Endothelial cell of umbilical vein (primary cell): ENCODE results near the gene CAPN8. TPM values are rescaled to one million over a fixed set of nuclear protein-coding genes. Genes with fewer than 3 reads are reported as not detected.

Experiments
- BruUV-seq: library from RNA; stranded (reverse); fragments of 400-500 nt; replicated peaks from 2 replicates; lab custom pipeline; 2021; lab: Mats Ljungman, UMichigan
- CTCF ChIA-PET: fragments of 300-600, 350-600 bp; sonication (Branson Sonifier 250); formaldehyde crosslinking; loops from one replicate; lab custom pipeline; 2021; ENCODE audit warnings: antibody characterized with exemption, inconsistent platforms; lab: Charles Lee
- POLR2A ChIA-PET: fragments of 300-600, 350-600 bp; sonication (Branson Sonifier 250); formaldehyde crosslinking; loops from one replicate; lab custom pipeline; 2021; ENCODE audit warnings: antibody characterized with exemption, inconsistent platforms; lab: Charles Lee
- DNase-seq: peaks from one replicate; pipeline ENCODE4 v3.0.0-alpha.2; 2011; ENCODE audit warnings: low read depth, low spot score
- FAIRE-seq: peaks from 2 replicates; lab custom pipeline; 2011; peaks lifted over from hg19 to GRCh38; lab: Jason Lieb, UNC
- H2AFZ ChIP-seq: 2 replicates; pipeline ENCODE4 v1.6.0; 2012; ENCODE audit warnings: low read depth, low read length, control low read depth, inconsistent platforms
- H3K27ac ChIP-seq: 2 replicates; pipeline ENCODE4 v1.5.1; 2011; ENCODE audit warnings: low read depth, mild to moderate bottlenecking, control low read depth, low read length, moderate library complexity; ENCODE audit not compliant: insufficient read depth
- H3K27me3 ChIP-seq, 2 experiments: 2 replicates each; pipeline versions ENCODE4 v1.6.0 to v1.6.1; 2011; ENCODE audit warnings: low read length in 2 of 2, mixed read lengths in 1 of 2; ENCODE audit not compliant: control insufficient read depth in 2 of 2, insufficient read depth in 2 of 2
- H3K36me3 ChIP-seq, 2 experiments: 2 replicates in 1 of 2; 3 replicates in 1 of 2; pipeline ENCODE4 v1.5.1; 2011; ENCODE audit warnings: low read length in 2 of 2, mild to moderate bottlenecking in 1 of 2, moderate library complexity in 1 of 2; ENCODE audit not compliant: control insufficient read depth in 2 of 2, insufficient read depth in 2 of 2; ENCODE audit errors: extremely low read depth in 1 of 2
- H3K4me1 ChIP-seq: 3 replicates; pipeline ENCODE4 v1.5.1; 2011; ENCODE audit warnings: mild to moderate bottlenecking, low read length; ENCODE audit not compliant: control insufficient read depth, insufficient read depth; ENCODE audit errors: extremely low read depth
- H3K4me2 ChIP-seq: 2 replicates; pipeline ENCODE4 v1.6.1; 2011; ENCODE audit warnings: low read length, control low read depth, mixed read lengths; ENCODE audit not compliant: insufficient read depth
- H3K4me3 ChIP-seq, 3 experiments: fragments of 200-600 bp in 1 of 3; sonication (generic), shearing (Covaris generic) in 1 of 3; replicated peaks in 1 of 3; 2 replicates each; pipeline ENCODE4 v1.5.1; 2011 to 2016; ENCODE audit warnings: control low read depth in 3 of 3, low read length in 3 of 3, mild to moderate bottlenecking in 2 of 3, inconsistent platforms in 1 of 3, low read depth in 1 of 3, moderate library complexity in 1 of 3; ENCODE audit not compliant: insufficient read depth in 1 of 3
- H3K79me2 ChIP-seq: 2 replicates; pipeline ENCODE4 v1.6.0; 2012; ENCODE audit warnings: low read length, inconsistent platforms; ENCODE audit not compliant: control insufficient read depth, insufficient read depth
- H3K9ac ChIP-seq: replicated peaks from 2 replicates; pipeline ENCODE3; 2011; ENCODE audit warnings: low read length, control low read depth; ENCODE audit not compliant: insufficient read depth; ENCODE audit errors: extremely low read depth
- H3K9me1 ChIP-seq: replicated peaks from 3 replicates; pipeline ENCODE4 v1.6.0; 2011; ENCODE audit warnings: mild to moderate bottlenecking, low read length; ENCODE audit not compliant: control insufficient read depth, insufficient read depth; ENCODE audit errors: extremely low read depth
- H3K9me3 ChIP-seq: replicated peaks from 2 replicates; pipeline ENCODE4 v1.5.1; 2012; ENCODE audit warnings: low read length, inconsistent platforms; ENCODE audit not compliant: control insufficient read depth, insufficient read depth
- H4K20me1 ChIP-seq: replicated peaks from 2 replicates; pipeline ENCODE3; 2011; ENCODE audit warnings: mild to moderate bottlenecking, low read length; ENCODE audit not compliant: control insufficient read depth, insufficient read depth; ENCODE audit errors: extremely low read depth
- CTCF ChIP-seq, 2 donors: IDR thresholded peaks; 1 replicate in 1 of 2; 2 replicates in 1 of 2; pipeline ENCODE4 v1.5.1; 2011; ENCODE audit warnings: low read length in 2 of 2, mild to moderate bottlenecking in 2 of 2, moderate library complexity in 2 of 2, control low read depth in 1 of 2, inconsistent platforms in 1 of 2, low read depth in 1 of 2; ENCODE audit not compliant: insufficient read depth in 1 of 2; ENCODE audit errors: extremely low read depth in 1 of 2
- FOS ChIP-seq: IDR thresholded peaks from 2 replicates; pipeline ENCODE4 v1.6.1; 2011; ENCODE audit warnings: mild to moderate bottlenecking, low read length, moderate library complexity, borderline replicate concordance; ENCODE audit not compliant: insufficient read depth
- GATA2 ChIP-seq: IDR thresholded peaks from 2 replicates; pipeline ENCODE4 v1.7.0; 2011; ENCODE audit warnings: low read depth, mild to moderate bottlenecking, moderate library complexity, mixed read lengths, low read length; ENCODE audit not compliant: insufficient read length, insufficient read depth
- MAX ChIP-seq: IDR thresholded peaks from 2 replicates; pipeline ENCODE4 v1.6.1; 2011; ENCODE audit not compliant: insufficient read depth, insufficient read length
- dilution Hi-C: fragments of 300-500 bp; cut with MboI; formaldehyde crosslinking; loops from one replicate; pipeline ENCODE4 v1.15.0; 2019; ENCODE audit warnings: low sequenced_read_pairs; ENCODE audit not compliant: extremely low pct_ligation_motif_present
- intact Hi-C: fragments of 100-400 bp; cut with micrococcal nuclease; formaldehyde crosslinking; loops from one replicate; pipeline ENCODE4 v1.10.0; 2022
- polyA plus RNA-seq, 4 experiments: library from polyadenylated mRNA; depleted of rRNA in 3 of 4; stranded (reverse) in 3 of 4; unstranded in 1 of 4; fragments of >200 nt; gene quantifications; 2 replicates each; pipeline versions ENCODE4 v1.2.1 to v1.2.3, GENCODE V29; 2011 to 2012; ENCODE audit warnings: missing spikeins in 1 of 4
- total RNA-seq: library from RNA; stranded (reverse); gene quantifications from 2 replicates; pipeline ENCODE4 v1.2.3, GENCODE V29; 2021

CAPN8 gene
- total and polyA plus RNA-seq, 2 donors (not counting 3 experiments of a cell fraction or from before 2014, with no cell fraction given), result not detected

- Histone ChIP-seq H3K36me3 (no peaks in the 10 kb centered on the region), H4K20me1 (no peaks in the 10 kb centered on the region), H3K4me3 (no peak overlapping the region), H3K9me3 (no peaks in the 10 kb centered on the region), H3K9ac (no peak overlapping the region), H3K27ac (no peak overlapping the region), H3K9me1 (no peaks in the 10 kb centered on the region), H3K27me3 (peaks cover 0 to 3% of the 10 kb centered on the region in 2 experiments), H3K79me2 (no peaks in the 10 kb centered on the region), H3K4me1 (no peaks in the 10 kb centered on the region), H3K4me2 (no peak overlapping the region), H2AFZ (no peak overlapping the region)
- ChIA-PET POLR2A (no interaction called here), CTCF (interaction anchor here (0.8 to 3.6 kb wide), 3 partner anchors 9 to 541 kb away, joined by 3 to 17 read pairs (median 4); no protein-coding TSS in a partner anchor)
- intact Hi-C loops (no loop called here), dilution Hi-C loops (no loop called here)
- TF ChIP-seq GATA2 (no peak), MAX (no peak), FOS (no peak), CTCF (IDR thresholded peaks at IDR 0.05; ENCODE audit: extremely low read depth in 1 of 2, insufficient read depth in 1 of 2, low read depth in 1 of 2, low read length in 2 of 2) (no peak)
- BruUV-seq, result no TSS peak
- no peak for FAIRE-seq
- DNase-seq, result no peak
Observed at GRCh38 chr1:223674119-223674890, 8.8 kb upstream of the CAPN8 start.
